Measurements from ENCODE around the gene PACS2. TPM values are rescaled to one million over a fixed set of nuclear protein-coding genes. Genes with fewer than 3 reads are reported as not detected.

The PACS2 gene
- total and polyA plus RNA-seq, 2 of the 8 experiments (the other 6 are each of a cell fraction or from before 2014, with no cell fraction given): 38.0 to 62.8 TPM

DNA sequence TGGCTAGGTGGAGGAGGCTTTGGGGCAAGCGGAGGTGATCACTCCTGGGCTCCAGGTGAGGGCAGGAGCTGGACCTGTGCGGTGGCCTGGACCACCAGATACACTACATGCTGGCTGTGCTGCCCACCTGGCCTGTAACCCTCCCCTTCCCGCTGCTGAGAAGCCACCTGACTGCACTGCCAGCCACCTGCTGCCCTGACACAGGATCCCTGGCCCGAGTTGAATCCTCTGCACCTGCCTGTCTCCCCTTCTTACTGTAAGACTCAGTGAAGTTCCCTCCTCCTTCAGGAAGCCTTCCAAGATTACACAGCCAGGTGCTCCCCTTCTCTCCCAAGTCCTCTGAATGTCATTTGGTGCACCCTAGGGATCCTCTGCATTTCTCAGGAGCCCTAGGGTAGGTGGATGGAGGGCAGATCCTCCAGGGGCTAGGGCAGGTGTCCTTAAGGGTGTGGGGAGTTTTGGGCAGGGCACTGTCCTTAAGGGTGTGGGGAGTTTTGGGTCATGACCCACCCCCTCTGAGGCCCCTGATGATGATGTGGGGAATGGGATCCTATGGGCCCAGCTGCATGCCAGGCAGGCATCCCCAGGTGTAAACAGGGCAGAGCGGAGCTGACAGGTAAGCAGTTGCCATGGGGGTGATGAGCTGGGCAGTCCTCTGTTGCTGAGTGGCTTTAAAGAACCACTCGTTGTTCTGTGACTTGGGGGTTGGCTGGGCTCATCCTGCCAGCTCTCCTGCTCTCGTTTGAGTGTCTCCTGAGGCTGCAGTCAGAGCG is 98.4 kb downstream of the PACS2 start (continued):
- TF ChIP-seq, protein P1, sequence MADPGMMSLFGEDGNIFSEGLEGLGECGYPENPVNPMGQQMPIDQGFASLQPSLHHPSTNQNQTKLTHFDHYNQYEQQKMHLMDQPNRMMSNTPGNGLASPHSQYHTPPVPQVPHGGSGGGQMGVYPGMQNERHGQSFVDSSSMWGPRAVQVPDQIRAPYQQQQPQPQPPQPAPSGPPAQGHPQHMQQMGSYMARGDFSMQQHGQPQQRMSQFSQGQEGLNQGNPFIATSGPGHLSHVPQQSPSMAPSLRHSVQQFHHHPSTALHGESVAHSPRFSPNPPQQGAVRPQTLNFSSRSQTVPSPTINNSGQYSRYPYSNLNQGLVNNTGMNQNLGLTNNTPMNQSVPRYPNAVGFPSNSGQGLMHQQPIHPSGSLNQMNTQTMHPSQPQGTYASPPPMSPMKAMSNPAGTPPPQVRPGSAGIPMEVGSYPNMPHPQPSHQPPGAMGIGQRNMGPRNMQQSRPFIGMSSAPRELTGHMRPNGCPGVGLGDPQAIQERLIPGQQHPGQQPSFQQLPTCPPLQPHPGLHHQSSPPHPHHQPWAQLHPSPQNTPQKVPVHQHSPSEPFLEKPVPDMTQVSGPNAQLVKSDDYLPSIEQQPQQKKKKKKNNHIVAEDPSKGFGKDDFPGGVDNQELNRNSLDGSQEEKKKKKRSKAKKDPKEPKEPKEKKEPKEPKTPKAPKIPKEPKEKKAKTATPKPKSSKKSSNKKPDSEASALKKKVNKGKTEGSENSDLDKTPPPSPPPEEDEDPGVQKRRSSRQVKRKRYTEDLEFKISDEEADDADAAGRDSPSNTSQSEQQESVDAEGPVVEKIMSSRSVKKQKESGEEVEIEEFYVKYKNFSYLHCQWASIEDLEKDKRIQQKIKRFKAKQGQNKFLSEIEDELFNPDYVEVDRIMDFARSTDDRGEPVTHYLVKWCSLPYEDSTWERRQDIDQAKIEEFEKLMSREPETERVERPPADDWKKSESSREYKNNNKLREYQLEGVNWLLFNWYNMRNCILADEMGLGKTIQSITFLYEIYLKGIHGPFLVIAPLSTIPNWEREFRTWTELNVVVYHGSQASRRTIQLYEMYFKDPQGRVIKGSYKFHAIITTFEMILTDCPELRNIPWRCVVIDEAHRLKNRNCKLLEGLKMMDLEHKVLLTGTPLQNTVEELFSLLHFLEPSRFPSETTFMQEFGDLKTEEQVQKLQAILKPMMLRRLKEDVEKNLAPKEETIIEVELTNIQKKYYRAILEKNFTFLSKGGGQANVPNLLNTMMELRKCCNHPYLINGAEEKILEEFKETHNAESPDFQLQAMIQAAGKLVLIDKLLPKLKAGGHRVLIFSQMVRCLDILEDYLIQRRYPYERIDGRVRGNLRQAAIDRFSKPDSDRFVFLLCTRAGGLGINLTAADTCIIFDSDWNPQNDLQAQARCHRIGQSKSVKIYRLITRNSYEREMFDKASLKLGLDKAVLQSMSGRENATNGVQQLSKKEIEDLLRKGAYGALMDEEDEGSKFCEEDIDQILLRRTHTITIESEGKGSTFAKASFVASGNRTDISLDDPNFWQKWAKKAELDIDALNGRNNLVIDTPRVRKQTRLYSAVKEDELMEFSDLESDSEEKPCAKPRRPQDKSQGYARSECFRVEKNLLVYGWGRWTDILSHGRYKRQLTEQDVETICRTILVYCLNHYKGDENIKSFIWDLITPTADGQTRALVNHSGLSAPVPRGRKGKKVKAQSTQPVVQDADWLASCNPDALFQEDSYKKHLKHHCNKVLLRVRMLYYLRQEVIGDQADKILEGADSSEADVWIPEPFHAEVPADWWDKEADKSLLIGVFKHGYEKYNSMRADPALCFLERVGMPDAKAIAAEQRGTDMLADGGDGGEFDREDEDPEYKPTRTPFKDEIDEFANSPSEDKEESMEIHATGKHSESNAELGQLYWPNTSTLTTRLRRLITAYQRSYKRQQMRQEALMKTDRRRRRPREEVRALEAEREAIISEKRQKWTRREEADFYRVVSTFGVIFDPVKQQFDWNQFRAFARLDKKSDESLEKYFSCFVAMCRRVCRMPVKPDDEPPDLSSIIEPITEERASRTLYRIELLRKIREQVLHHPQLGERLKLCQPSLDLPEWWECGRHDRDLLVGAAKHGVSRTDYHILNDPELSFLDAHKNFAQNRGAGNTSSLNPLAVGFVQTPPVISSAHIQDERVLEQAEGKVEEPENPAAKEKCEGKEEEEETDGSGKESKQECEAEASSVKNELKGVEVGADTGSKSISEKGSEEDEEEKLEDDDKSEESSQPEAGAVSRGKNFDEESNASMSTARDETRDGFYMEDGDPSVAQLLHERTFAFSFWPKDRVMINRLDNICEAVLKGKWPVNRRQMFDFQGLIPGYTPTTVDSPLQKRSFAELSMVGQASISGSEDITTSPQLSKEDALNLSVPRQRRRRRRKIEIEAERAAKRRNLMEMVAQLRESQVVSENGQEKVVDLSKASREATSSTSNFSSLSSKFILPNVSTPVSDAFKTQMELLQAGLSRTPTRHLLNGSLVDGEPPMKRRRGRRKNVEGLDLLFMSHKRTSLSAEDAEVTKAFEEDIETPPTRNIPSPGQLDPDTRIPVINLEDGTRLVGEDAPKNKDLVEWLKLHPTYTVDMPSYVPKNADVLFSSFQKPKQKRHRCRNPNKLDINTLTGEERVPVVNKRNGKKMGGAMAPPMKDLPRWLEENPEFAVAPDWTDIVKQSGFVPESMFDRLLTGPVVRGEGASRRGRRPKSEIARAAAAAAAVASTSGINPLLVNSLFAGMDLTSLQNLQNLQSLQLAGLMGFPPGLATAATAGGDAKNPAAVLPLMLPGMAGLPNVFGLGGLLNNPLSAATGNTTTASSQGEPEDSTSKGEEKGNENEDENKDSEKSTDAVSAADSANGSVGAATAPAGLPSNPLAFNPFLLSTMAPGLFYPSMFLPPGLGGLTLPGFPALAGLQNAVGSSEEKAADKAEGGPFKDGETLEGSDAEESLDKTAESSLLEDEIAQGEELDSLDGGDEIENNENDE (IDR thresholded peaks at IDR 0.05; ENCODE audit: insufficient replicate concordance, low read length): no peak
- TF ChIP-seq MAFK (IDR thresholded peaks at IDR 0.05; ENCODE audit: low read depth, low read length): no peak
- no peak for TF ChIP-seq PHF8 (conservative IDR thresholded peaks at IDR 0.05; ENCODE audit: low read depth, low read length)
- TF ChIP-seq EZH2 (IDR thresholded peaks at IDR 0.05; ENCODE audit: low read depth, low read length, severe bottlenecking): no peak
- TF ChIP-seq TAF1 (IDR thresholded peaks at IDR 0.05; ENCODE audit: low read depth, low read length): no peak
- TF ChIP-seq SP2 (IDR thresholded peaks at IDR 0.05; ENCODE audit: low read length): no peak

Measured in H1 (cell line).